ENCODE measurements around the gene HAPSTR1.

GRCh38 chr16:9053006-9053601, 38.3 kb upstream of the HAPSTR1 start:
- TF ChIP-seq CTCF (conservative IDR thresholded peaks at IDR 0.05) = no peak
- no peak for TF ChIP-seq ZFX (IDR thresholded peaks at IDR 0.05)

Measured in C4-2B (cell line).